Sigmoid colon (tissue), 7 donors: Measurements from ENCODE around the gene RASAL1. TPM values are rescaled to one million over a fixed set of nuclear protein-coding genes. Genes with fewer than 3 reads are reported as not detected.

ENCODE experiments used
- DNase-seq: peaks from one replicate; pipeline ENCODE4 v3.0.0-alpha.2; 2019
- H3K27ac ChIP-seq, 4 donors: fragments of 200-600 bp; sonication (generic); one replicate each; pipeline ENCODE4 v1.5.1; 2016 to 2019; ENCODE audit warnings: mild to moderate bottlenecking in 1 of 4
- H3K27me3 ChIP-seq, 3 donors: fragments of 200-600 bp; sonication (generic); one replicate each; pipeline ENCODE4 v1.5.1; 2019; ENCODE audit warnings: mild to moderate bottlenecking in 1 of 3
- H3K36me3 ChIP-seq, 4 donors: fragments of 200-600 bp; sonication (generic); one replicate each; pipeline ENCODE4 v1.5.1; 2016 to 2019
- H3K4me1 ChIP-seq, 4 donors: fragments of 200-600 bp; sonication (generic); one replicate each; pipeline ENCODE4 v1.5.1; 2017 to 2019
- H3K4me3 ChIP-seq, 4 donors: fragments of 200-600 bp; sonication (generic); one replicate each; pipeline ENCODE4 v1.5.1; 2017 to 2019; ENCODE audit warnings: mild to moderate bottlenecking in 2 of 4, moderate library complexity in 1 of 4
- H3K9me3 ChIP-seq, 4 donors: fragments of 200-600 bp in 3 of 4; sonication (generic) in 3 of 4; one replicate each; pipeline versions ENCODE4 v1.5.1 to v1.6.1; 2013 to 2019
- EP300 ChIP-seq, 4 donors: sonication (generic); formaldehyde crosslinking; IDR thresholded peaks; one replicate each; pipeline ENCODE4 v1.6.1; 2017; ENCODE audit warnings: antibody characterized with exemption in 4 of 4
- POLR2A ChIP-seq, 2 donors: fragments of 450-650 bp; IDR thresholded peaks; one replicate each; pipeline ENCODE4 v1.6.1; 2016; ENCODE audit warnings: antibody characterized with exemption in 2 of 2, mild to moderate bottlenecking in 2 of 2, moderate library complexity in 2 of 2
- POLR2AphosphoS5 ChIP-seq, 4 donors: sonication (generic); formaldehyde crosslinking; IDR thresholded peaks; one replicate each; pipeline ENCODE4 v1.6.1; 2017; ENCODE audit warnings: antibody characterized with exemption in 4 of 4
- WGBS, 2 donors: extraction: QIAGEN DNeasy Blood & Tissue Kit; methylation state at CpG; one replicate each; pipeline ENCODE4 v1.1.7; 2013; 5-methylcytosine and 5-hydroxymethylcytosine counted together
- intact Hi-C: fragments of 100-400 bp; cut with DNase I; formaldehyde crosslinking; loops from one replicate; pipeline ENCODE4 v1.15.1; 2023
- polyA plus RNA-seq, 3 donors: library from polyadenylated mRNA; stranded (reverse); fragments of 200-250 nt; gene quantifications; one replicate each; pipeline ENCODE4 v1.2.3, GENCODE V29; 2013
- total RNA-seq, 4 donors: library from RNA; depleted of rRNA; stranded (reverse); fragments of >200 nt; gene quantifications; one replicate each; pipeline ENCODE4 v1.1.0, GENCODE V29; 2016
- TF ChIP-seq, protein P1 (sequence below), 4 experiments: fragments of 450-650 bp in 3 of 4; fragments of 200-600 bp in 1 of 4; IDR thresholded peaks; one replicate each; pipeline ENCODE4 v1.5.1; 2016 to 2019; ENCODE audit warnings: antibody characterized with exemption in 4 of 4, mild to moderate bottlenecking in 3 of 4, moderate library complexity in 2 of 4
- donor health status: healthy with polysubstance abuse.
- donor health status: Bipolar disorder and iron deficiency.
- donor health status: healthy.

The RASAL1 gene
- total and polyA plus RNA-seq, 7 donors: under 0.01 to 10.5 (median 3.0) TPM; not detected in 2

DNA sequence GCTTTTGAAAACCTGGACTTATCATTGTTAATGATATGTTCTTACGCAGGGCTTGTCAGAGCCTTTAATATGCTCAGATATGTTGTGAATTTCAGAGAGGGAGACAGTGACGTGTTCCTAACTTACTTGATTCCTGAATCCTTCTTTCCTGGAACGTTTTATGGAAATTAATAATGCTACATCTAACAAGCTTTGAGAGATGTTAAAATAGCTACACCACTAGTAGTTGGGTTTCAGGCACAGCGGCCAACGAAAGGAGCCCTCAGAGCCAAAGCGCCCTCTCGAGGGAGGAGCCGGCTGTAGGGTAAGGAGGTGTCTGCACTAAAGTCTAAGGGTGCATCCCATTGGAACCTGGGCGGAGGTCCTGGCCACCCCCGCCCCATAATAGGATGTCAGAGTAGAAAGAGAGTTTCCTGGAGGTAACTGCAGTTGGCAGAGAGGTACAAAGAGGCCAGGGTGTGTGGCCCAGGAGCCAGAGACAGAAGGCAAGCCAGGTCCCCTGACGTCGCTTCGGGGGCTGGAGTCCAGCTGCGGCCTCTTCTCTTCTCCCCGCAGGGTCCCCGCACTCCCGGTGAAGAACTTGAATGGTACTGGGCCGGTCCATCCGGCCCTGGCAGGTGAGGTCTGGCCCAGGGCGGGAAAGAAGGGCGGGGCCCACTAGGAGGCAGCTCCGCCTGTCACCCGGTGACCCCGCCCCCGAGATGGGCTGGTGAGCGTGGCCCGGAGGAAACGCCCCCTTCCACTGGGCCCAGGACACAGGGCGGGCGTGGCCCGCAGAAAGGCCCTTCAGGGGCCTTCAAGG is 42.8 kb downstream of the RASAL1 start:
- intact Hi-C loops: no loop called here
- Histone ChIP-seq H3K27me3 (peaks cover 6 to 64% (median 29%) of the 10 kb centered on the region in 3 donors), H3K36me3 (no peaks in the 10 kb centered on the region), H3K9me3 (no peaks in the 10 kb centered on the region), H3K27ac (no peak overlapping the region), H3K4me3 (no peak overlapping the region), H3K4me1 (peaks cover 0 to 9% (median 2%) of the 10 kb centered on the region in 4 donors)
- DNase-seq: no peak
- WGBS, 2 donors: 9 to 24% methylated on average over 31 of the region's 31 CpGs
- TF ChIP-seq EP300 (IDR thresholded peaks at IDR 0.05) (no peak), POLR2A (IDR thresholded peaks at IDR 0.05) (no peak), POLR2AphosphoS5 (IDR thresholded peaks at IDR 0.05) (no peak)
- TF ChIP-seq, protein P1, sequence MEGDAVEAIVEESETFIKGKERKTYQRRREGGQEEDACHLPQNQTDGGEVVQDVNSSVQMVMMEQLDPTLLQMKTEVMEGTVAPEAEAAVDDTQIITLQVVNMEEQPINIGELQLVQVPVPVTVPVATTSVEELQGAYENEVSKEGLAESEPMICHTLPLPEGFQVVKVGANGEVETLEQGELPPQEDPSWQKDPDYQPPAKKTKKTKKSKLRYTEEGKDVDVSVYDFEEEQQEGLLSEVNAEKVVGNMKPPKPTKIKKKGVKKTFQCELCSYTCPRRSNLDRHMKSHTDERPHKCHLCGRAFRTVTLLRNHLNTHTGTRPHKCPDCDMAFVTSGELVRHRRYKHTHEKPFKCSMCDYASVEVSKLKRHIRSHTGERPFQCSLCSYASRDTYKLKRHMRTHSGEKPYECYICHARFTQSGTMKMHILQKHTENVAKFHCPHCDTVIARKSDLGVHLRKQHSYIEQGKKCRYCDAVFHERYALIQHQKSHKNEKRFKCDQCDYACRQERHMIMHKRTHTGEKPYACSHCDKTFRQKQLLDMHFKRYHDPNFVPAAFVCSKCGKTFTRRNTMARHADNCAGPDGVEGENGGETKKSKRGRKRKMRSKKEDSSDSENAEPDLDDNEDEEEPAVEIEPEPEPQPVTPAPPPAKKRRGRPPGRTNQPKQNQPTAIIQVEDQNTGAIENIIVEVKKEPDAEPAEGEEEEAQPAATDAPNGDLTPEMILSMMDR (IDR thresholded peaks at IDR 0.05): no peak

DNA sequence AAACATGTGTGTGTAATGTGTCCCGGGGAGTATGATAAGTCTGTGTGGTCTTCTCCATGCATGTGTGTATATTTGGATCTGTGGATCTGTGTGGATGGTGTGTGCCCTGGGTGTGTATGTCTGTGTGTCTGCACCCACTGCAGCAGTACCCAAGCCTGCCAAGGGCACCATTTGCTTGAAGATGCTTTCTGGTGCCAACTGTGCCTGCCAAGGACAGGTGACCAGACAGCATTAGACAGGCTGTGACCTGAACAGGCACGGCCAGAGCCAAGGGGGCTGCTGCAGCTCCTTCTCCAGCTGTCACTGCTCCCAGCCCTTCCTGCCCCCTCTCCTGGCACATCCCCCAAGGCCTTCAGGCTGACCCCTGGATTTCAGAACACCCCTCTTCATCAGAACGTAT is 44.1 kb downstream of the RASAL1 start:
- H3K4me1 ChIP-seq: peaks cover 0 to 9% (median 2%) of the 10 kb centered on the region in 4 donors
- H3K4me3 ChIP-seq: no peak overlapping the region
- H3K9me3 ChIP-seq: no peaks in the 10 kb centered on the region
- H3K27ac ChIP-seq: no peak overlapping the region
- peaks cover 6 to 74% (median 33%) of the 10 kb centered on the region in 3 donors for H3K27me3 ChIP-seq
- H3K36me3 ChIP-seq: no peaks in the 10 kb centered on the region
- intact Hi-C loops: no loop called here
- no peak for DNase-seq
- TF ChIP-seq, protein P1 (IDR thresholded peaks at IDR 0.05): no peak
- no peak for TF ChIP-seq EP300 (IDR thresholded peaks at IDR 0.05)
- TF ChIP-seq POLR2AphosphoS5 (IDR thresholded peaks at IDR 0.05): no peak
- no peak for TF ChIP-seq POLR2A (IDR thresholded peaks at IDR 0.05)
- WGBS, 2 donors: 63 to 70% methylated on average over 3 of the region's 3 CpGs

DNA sequence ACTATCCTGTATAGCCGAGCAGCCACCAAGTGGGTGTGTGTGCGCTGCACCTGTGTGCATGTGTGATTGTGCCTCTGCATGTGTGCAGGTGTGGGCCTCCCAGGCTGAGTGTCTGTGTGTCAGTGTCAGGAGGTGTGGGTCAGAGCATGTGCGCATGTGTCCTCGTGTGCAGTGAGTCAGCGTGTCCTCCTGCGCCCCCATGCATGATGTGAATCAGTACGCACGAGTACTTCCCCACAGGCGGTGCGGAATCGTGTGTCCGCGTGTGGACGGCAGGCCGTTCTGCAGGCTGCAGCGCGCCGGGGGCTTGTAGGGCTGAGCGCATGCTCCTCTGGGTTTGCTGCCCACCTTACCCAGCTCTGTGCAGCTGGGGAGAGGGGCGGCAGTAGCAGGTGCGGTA is 44.8 kb downstream of the RASAL1 start:
- no peak for TF ChIP-seq POLR2A (IDR thresholded peaks at IDR 0.05)
- TF ChIP-seq POLR2AphosphoS5 (IDR thresholded peaks at IDR 0.05): no peak
- TF ChIP-seq EP300 (IDR thresholded peaks at IDR 0.05): no peak
- TF ChIP-seq, protein P1 (IDR thresholded peaks at IDR 0.05): no peak
- no peak for DNase-seq
- no peaks in the 10 kb centered on the region for H3K36me3 ChIP-seq
- H3K4me1 ChIP-seq: peaks cover 0 to 9% (median 2%) of the 10 kb centered on the region in 4 donors
- H3K4me3 ChIP-seq: no peak overlapping the region
- no peaks in the 10 kb centered on the region for H3K9me3 ChIP-seq
- no peak overlapping the region for H3K27ac ChIP-seq
- peaks cover 6 to 81% (median 33%) of the 10 kb centered on the region in 3 donors for H3K27me3 ChIP-seq
- 66 to 76% methylated on average over 21 of the region's 21 CpGs for WGBS, 2 donors
- intact Hi-C loops: no loop called here

DNA sequence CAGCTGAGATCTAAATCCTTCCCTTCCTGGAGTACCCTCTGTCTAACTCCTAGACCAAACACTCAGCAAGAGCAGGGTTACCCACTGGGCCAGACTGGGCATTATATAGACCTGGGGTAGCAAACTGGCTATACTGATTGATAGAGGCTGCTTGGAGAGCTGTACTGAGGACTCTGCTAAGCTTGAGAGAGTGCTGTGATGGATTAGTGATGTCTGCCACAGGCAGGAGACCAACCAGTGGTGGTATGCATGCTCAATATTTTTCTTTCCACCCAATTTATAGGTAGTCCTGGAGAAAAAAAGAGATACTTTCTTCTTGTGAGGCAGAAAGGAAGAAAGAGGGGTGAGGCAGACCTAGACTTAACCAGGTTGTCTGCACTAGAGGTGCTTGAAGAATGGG is 45.7 kb downstream of the RASAL1 start:
- peaks cover 6 to 81% (median 33%) of the 10 kb centered on the region in 3 donors for H3K27me3 ChIP-seq
- no peak overlapping the region for H3K4me3 ChIP-seq
- no peaks in the 10 kb centered on the region for H3K9me3 ChIP-seq
- peaks cover 0 to 9% (median 2%) of the 10 kb centered on the region in 4 donors for H3K4me1 ChIP-seq
- intact Hi-C loops: no loop called here
- H3K36me3 ChIP-seq: no peaks in the 10 kb centered on the region
- TF ChIP-seq, protein P1 (IDR thresholded peaks at IDR 0.05): no peak
- TF ChIP-seq POLR2A (IDR thresholded peaks at IDR 0.05): no peak
- no peak for TF ChIP-seq POLR2AphosphoS5 (IDR thresholded peaks at IDR 0.05)
- no peak for TF ChIP-seq EP300 (IDR thresholded peaks at IDR 0.05)
- no peak overlapping the region for H3K27ac ChIP-seq
- DNase-seq: no peak
